SK-N-SH (cell line): ENCODE data around the gene NFKBIA.

Experiments
- CTCF ChIP-seq: fragments of 200-600 bp; sonication (generic); IDR thresholded peaks from 2 replicates; pipeline ENCODE4 v1.6.1; 2017; ENCODE audit warnings: antibody characterized with exemption, mild to moderate bottlenecking, moderate library complexity
- RAD21 ChIP-seq: IDR thresholded peaks from 2 replicates; pipeline ENCODE4 v1.6.1; 2012; ENCODE audit warnings: mild to moderate bottlenecking, low read length
- TF ChIP-seq, protein P1 (sequence below): IDR thresholded peaks from 2 replicates; pipeline ENCODE4 v1.4.0; 2012; ENCODE audit warnings: low read depth

GRCh38 chr14:35392103-35392502, 12.4 kb downstream of the NFKBIA start:
- no peak for TF ChIP-seq RAD21
- TF ChIP-seq CTCF, result no peak
- TF ChIP-seq, protein P1, sequence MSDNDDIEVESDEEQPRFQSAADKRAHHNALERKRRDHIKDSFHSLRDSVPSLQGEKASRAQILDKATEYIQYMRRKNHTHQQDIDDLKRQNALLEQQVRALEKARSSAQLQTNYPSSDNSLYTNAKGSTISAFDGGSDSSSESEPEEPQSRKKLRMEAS, result no peak
